HCT116 (cell line): ENCODE measurements around the gene NYAP1. TPM values are rescaled to one million over a fixed set of nuclear protein-coding genes. Genes with fewer than 3 reads are reported as not detected.

Source experiments
- ATAC-seq: fragments of 200-7000 bp; cut with Tn5 transposase; 2 replicates; pipeline ENCODE4 v1.9.1; 2020; ENCODE audit warnings: mild to moderate bottlenecking, moderate library complexity
- BruUV-seq: library from RNA; stranded (reverse); fragments of 400-500 nt; replicated peaks from 2 replicates; lab custom pipeline; 2021; lab: Mats Ljungman, UMichigan
- CTCF ChIA-PET: fragments of 300-600 bp; sonication (Branson Sonifier 250); formaldehyde crosslinking; loops from one replicate; lab custom pipeline; 2021; ENCODE audit warnings: antibody characterized with exemption; lab: Charles Lee
- POLR2A ChIA-PET: fragments of 300-600, 350-600 bp; sonication (Branson Sonifier 250); formaldehyde crosslinking; loops from one replicate; lab custom pipeline; 2021; ENCODE audit warnings: antibody characterized with exemption; lab: Charles Lee
- RAD21 ChIA-PET, 2 experiments: fragments of 300-600 bp; sonication (Branson Sonifier 250); formaldehyde crosslinking; loops; one replicate each; lab custom pipeline; 2023; ENCODE audit warnings: low total read pairs in 2 of 2; ENCODE audit not compliant: uncharacterized antibody in 2 of 2, unreplicated experiment in 2 of 2, low non-redundant PET in 1 of 2; lab: Charles Lee
- DNase-seq: peaks from one replicate; pipeline ENCODE4 v3.0.0-alpha.2; 2010; ENCODE audit warnings: low read depth, low spot score
- H2AFZ ChIP-seq: fragments of 200-600 bp; shearing (Covaris generic), sonication (generic); 2 replicates; pipeline ENCODE4 v1.6.1; 2017; ENCODE audit warnings: low read depth, mixed run types, mixed read lengths, antibody characterized with exemption, low read length; ENCODE audit not compliant: poor library complexity, severe bottlenecking
- H3K27ac ChIP-seq: 2 replicates; pipeline ENCODE4 v1.5.1; 2012; ENCODE audit warnings: low read depth, low read length
- H3K27me3 ChIP-seq: fragments of 200-600 bp; sonication (generic); 2 replicates; pipeline ENCODE4 v1.6.1; 2016; ENCODE audit warnings: mixed run types, low read length, mixed read lengths; ENCODE audit not compliant: insufficient read depth
- H3K36me3 ChIP-seq, 2 experiments: fragments of 200-500 bp in 1 of 2; fragments of 200-600 bp in 1 of 2; sonication (Bioruptor generic) in 1 of 2; sonication (generic) in 1 of 2; 2 replicates each; pipeline versions ENCODE4 v1.5.1 to v1.6.1; 2014 to 2016; ENCODE audit warnings: low read length in 2 of 2, inconsistent platforms in 1 of 2, mixed read lengths in 1 of 2, mixed run types in 1 of 2; ENCODE audit not compliant: insufficient read depth in 2 of 2, control insufficient read depth in 1 of 2
- H3K4me1 ChIP-seq, 2 experiments: fragments of 200-600 bp in 1 of 2; sonication (generic) in 1 of 2; 2 replicates each; pipeline versions ENCODE4 v1.5.1 to v1.6.1; 2012 to 2017; ENCODE audit warnings: low read length in 2 of 2, inconsistent platforms in 1 of 2, mild to moderate bottlenecking in 1 of 2, mixed read lengths in 1 of 2, mixed run types in 1 of 2, moderate library complexity in 1 of 2; ENCODE audit not compliant: insufficient read depth in 2 of 2, control insufficient read depth in 1 of 2
- H3K4me2 ChIP-seq: fragments of 200-600 bp; sonication (generic); 2 replicates; pipeline ENCODE4 v1.6.1; 2017; ENCODE audit warnings: mixed run types, low read length, mixed read lengths
- H3K4me3 ChIP-seq, 2 experiments: fragments of 200-600 bp in 1 of 2; sonication (generic) in 1 of 2; replicated peaks in 1 of 2; 2 replicates each; pipeline ENCODE4 v1.5.1; 2011 to 2016; ENCODE audit warnings: low read length in 2 of 2, control low read depth in 1 of 2, low read depth in 1 of 2, mild to moderate bottlenecking in 1 of 2, mixed read lengths in 1 of 2, mixed run types in 1 of 2
- H3K79me2 ChIP-seq: fragments of 200-600 bp; sonication (generic); 2 replicates; pipeline ENCODE4 v1.6.1; 2017; ENCODE audit warnings: mild to moderate bottlenecking, mixed run types, low read length, moderate library complexity, mixed read lengths; ENCODE audit not compliant: insufficient read depth
- H3K9ac ChIP-seq: fragments of 200-600 bp; sonication (generic); 2 replicates; pipeline ENCODE4 v1.6.1; 2016; ENCODE audit warnings: low read length, mixed read lengths
- H3K9me2 ChIP-seq: fragments of 200-600 bp; sonication (generic), shearing (Covaris generic); 2 replicates; pipeline ENCODE4 v1.6.1; 2017; ENCODE audit warnings: mixed run types, mild to moderate bottlenecking, moderate library complexity; ENCODE audit not compliant: insufficient read depth
- H3K9me3 ChIP-seq, 2 experiments: fragments of 200-500 bp in 1 of 2; fragments of 200-600 bp in 1 of 2; sonication (Bioruptor generic) in 1 of 2; sonication (generic) in 1 of 2; 2 replicates each; pipeline ENCODE4 v1.6.1; 2014 to 2017; ENCODE audit warnings: low read length in 2 of 2, mixed read lengths in 2 of 2, inconsistent platforms in 1 of 2, low read depth in 1 of 2, mild to moderate bottlenecking in 1 of 2, mixed run types in 1 of 2, moderate library complexity in 1 of 2; ENCODE audit not compliant: control insufficient read depth in 1 of 2, insufficient read depth in 1 of 2
- H4K20me1 ChIP-seq: fragments of 200-600 bp; sonication (generic), shearing (Covaris generic); 2 replicates; pipeline ENCODE4 v1.6.1; 2017; ENCODE audit warnings: mixed run types, mild to moderate bottlenecking, moderate library complexity; ENCODE audit not compliant: insufficient read depth
- CBX3 ChIP-seq: IDR thresholded peaks from 2 replicates; pipeline ENCODE4 v1.6.1; 2012; ENCODE audit warnings: low read depth
- CEBPB ChIP-seq: IDR thresholded peaks from 2 replicates; pipeline ENCODE4 v1.6.1; 2012; ENCODE audit warnings: low read depth
- EGR1 ChIP-seq: IDR thresholded peaks from 2 replicates; pipeline ENCODE4 v1.6.1; 2012; ENCODE audit warnings: low read depth
- EZH2phosphoT487 ChIP-seq: fragments of 200-600 bp; IDR thresholded peaks from 2 replicates; pipeline ENCODE4 v1.6.1; 2018; ENCODE audit warnings: antibody characterized with exemption, borderline replicate concordance
- FOSL1 ChIP-seq: IDR thresholded peaks from 2 replicates; pipeline ENCODE4 v1.6.1; 2012; ENCODE audit warnings: low read depth
- POLR2A ChIP-seq: IDR thresholded peaks from 2 replicates; pipeline ENCODE4 v1.7.0; 2011; ENCODE audit warnings: borderline replicate concordance; ENCODE audit not compliant: insufficient read depth, insufficient read length; ENCODE audit errors: extremely low read depth
- POLR2AphosphoS5 ChIP-seq: IDR thresholded peaks from 2 replicates; pipeline ENCODE4 v1.6.1; 2011; ENCODE audit warnings: mild to moderate bottlenecking, low read depth, low read length, moderate library complexity
- SIN3A ChIP-seq: IDR thresholded peaks from 2 replicates; pipeline ENCODE4 v1.6.1; 2012; ENCODE audit warnings: low read depth
- SP1 ChIP-seq: IDR thresholded peaks from 2 replicates; pipeline ENCODE4 v1.6.1; 2012; ENCODE audit warnings: low read depth
- TCF7L2 ChIP-seq: IDR thresholded peaks from 2 replicates; pipeline ENCODE4 v1.7.0; 2011; ENCODE audit warnings: borderline replicate concordance, inconsistent platforms; ENCODE audit not compliant: insufficient read depth, insufficient read length; ENCODE audit errors: extremely low read depth
- YY1 ChIP-seq: IDR thresholded peaks from 2 replicates; pipeline ENCODE4 v1.6.1; 2011; ENCODE audit warnings: low read length, low read depth, moderate library complexity, mild to moderate bottlenecking; ENCODE audit not compliant: insufficient replicate concordance; ENCODE audit errors: extremely low read depth
- ZFX ChIP-seq: fragments of 450-650 bp; IDR thresholded peaks from 2 replicates; pipeline ENCODE4 v1.6.1; 2017
- intact Hi-C: fragments of 100-400 bp; cut with micrococcal nuclease; formaldehyde crosslinking; loops from 2 replicates; pipeline ENCODE4 v1.10.0; 2022
- total RNA-seq: library from RNA; stranded (reverse); gene quantifications from one replicate; pipeline ENCODE4 v1.2.1, GENCODE V29; 2021; ENCODE audit not compliant: unreplicated experiment
- TF ChIP-seq, protein P1 (sequence below): IDR thresholded peaks from 2 replicates; pipeline ENCODE4 v1.6.1; 2012; ENCODE audit warnings: low read depth
- TF ChIP-seq, protein P2 (sequence below), 3 experiments: fragments of 200-600 bp in 1 of 3; sonication (generic) in 1 of 3; IDR thresholded peaks in 2 of 3; conservative IDR thresholded peaks in 1 of 3; 2 replicates each; pipeline ENCODE4 v1.5.1; 2012 to 2017; ENCODE audit warnings: low read depth in 2 of 3, low read length in 2 of 3, antibody characterized with exemption in 1 of 3, borderline replicate concordance in 1 of 3, control low read depth in 1 of 3, mild to moderate bottlenecking in 1 of 3, mixed read lengths in 1 of 3, mixed run types in 1 of 3, moderate library complexity in 1 of 3; ENCODE audit not compliant: insufficient read depth in 1 of 3

NYAP1 gene
- total RNA-seq, 1 experiment from 2014 or later: 6.7 TPM

DNA sequence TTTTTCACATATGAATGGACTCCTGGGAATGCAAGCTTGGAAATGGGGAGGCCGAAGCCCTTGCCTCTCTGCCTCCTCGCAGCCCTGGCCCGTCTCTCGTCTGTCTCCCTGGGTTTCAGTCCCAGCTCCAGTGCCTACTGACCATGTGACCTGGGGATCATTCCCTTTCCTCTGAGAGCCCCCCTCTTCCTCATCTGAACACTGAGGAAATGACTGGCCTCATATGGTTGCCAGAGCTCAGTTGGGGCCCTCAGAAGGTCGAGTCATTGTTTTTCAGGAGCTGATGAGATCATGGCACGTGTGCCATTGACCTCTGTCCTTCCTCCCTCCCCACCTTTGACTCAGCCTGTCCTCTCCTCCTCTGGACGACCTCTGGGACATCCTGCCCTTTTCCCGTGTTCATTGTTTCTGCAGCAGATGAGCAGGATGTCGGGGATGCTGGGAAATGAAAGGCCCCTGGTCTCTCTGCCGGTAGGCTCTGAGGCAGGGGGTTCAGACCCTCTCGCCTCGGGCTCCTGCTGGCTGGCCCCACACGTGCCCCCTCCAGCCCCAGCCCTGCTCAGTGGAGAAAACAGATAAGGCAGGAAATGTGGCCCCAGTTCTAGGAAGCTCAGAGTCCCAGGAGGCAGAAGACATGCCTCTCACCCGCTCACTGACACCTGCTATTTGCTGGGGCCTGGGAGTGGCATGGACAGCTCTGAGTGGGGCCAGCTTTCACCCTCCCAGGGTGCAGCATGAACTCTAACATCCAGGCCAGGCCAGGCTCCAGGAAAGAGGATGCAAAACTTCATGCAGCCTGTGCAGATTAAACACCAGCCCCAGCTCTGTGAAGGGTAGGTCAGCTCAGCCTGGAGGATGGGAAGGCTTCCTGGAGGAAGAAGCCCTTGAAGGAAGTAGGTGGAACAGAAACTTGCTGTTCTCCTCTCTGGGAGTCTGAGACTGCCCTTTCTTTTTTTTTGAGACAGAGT is 39.1 kb upstream of the NYAP1 start:
- RAD21 ChIA-PET: no interaction called here
- ATAC-seq: no peak
- H3K4me3 ChIP-seq: no peak overlapping the region
- TF ChIP-seq CEBPB (no peak), POLR2AphosphoS5 (no peak), POLR2A (no peak), TCF7L2 (no peak), EZH2phosphoT487 (no peak), SIN3A (no peak), ZFX (no peak), FOSL1 (no peak), SP1 (no peak), EGR1 (no peak), CBX3 (no peak), YY1 (no peak)
- TF ChIP-seq, protein P1, sequence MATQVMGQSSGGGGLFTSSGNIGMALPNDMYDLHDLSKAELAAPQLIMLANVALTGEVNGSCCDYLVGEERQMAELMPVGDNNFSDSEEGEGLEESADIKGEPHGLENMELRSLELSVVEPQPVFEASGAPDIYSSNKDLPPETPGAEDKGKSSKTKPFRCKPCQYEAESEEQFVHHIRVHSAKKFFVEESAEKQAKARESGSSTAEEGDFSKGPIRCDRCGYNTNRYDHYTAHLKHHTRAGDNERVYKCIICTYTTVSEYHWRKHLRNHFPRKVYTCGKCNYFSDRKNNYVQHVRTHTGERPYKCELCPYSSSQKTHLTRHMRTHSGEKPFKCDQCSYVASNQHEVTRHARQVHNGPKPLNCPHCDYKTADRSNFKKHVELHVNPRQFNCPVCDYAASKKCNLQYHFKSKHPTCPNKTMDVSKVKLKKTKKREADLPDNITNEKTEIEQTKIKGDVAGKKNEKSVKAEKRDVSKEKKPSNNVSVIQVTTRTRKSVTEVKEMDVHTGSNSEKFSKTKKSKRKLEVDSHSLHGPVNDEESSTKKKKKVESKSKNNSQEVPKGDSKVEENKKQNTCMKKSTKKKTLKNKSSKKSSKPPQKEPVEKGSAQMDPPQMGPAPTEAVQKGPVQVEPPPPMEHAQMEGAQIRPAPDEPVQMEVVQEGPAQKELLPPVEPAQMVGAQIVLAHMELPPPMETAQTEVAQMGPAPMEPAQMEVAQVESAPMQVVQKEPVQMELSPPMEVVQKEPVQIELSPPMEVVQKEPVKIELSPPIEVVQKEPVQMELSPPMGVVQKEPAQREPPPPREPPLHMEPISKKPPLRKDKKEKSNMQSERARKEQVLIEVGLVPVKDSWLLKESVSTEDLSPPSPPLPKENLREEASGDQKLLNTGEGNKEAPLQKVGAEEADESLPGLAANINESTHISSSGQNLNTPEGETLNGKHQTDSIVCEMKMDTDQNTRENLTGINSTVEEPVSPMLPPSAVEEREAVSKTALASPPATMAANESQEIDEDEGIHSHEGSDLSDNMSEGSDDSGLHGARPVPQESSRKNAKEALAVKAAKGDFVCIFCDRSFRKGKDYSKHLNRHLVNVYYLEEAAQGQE: no peak
- TF ChIP-seq, protein P2, sequence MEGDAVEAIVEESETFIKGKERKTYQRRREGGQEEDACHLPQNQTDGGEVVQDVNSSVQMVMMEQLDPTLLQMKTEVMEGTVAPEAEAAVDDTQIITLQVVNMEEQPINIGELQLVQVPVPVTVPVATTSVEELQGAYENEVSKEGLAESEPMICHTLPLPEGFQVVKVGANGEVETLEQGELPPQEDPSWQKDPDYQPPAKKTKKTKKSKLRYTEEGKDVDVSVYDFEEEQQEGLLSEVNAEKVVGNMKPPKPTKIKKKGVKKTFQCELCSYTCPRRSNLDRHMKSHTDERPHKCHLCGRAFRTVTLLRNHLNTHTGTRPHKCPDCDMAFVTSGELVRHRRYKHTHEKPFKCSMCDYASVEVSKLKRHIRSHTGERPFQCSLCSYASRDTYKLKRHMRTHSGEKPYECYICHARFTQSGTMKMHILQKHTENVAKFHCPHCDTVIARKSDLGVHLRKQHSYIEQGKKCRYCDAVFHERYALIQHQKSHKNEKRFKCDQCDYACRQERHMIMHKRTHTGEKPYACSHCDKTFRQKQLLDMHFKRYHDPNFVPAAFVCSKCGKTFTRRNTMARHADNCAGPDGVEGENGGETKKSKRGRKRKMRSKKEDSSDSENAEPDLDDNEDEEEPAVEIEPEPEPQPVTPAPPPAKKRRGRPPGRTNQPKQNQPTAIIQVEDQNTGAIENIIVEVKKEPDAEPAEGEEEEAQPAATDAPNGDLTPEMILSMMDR (IDR thresholded peaks at IDR 0.05 in 2 of 3, conservative IDR thresholded peaks at IDR 0.05 in 1 of 3; ENCODE audit: borderline replicate concordance in 1 of 3, insufficient read depth in 1 of 3, low read depth in 2 of 3, low read length in 2 of 3): no peak
- TF ChIP-seq, all 23 proteins: peak for 0
- intact Hi-C loops: no loop called here
- ChIA-PET CTCF (no interaction called here), POLR2A (interaction anchor here (1.9 kb wide), 1 partner anchor 16 kb away, joined by 6 read pairs; the partner anchor contains the start of gene ZCWPW1)
- no peak overlapping the region for H3K27ac ChIP-seq
- no peaks in the 10 kb centered on the region for H3K36me3 ChIP-seq
- no peaks in the 10 kb centered on the region for H3K27me3 ChIP-seq
- DNase-seq: no peak
- no peaks in the 10 kb centered on the region for H3K79me2 ChIP-seq
- H3K9me3 ChIP-seq: no peaks in the 10 kb centered on the region
- no peak overlapping the region for H3K4me2 ChIP-seq
- H4K20me1 ChIP-seq: no peaks in the 10 kb centered on the region
- peaks cover 0 to 11% of the 10 kb centered on the region in 2 experiments; a peak in 2 of 4 replicates for H3K4me1 ChIP-seq
- no peak overlapping the region for H3K9ac ChIP-seq
- H2AFZ ChIP-seq: no peak overlapping the region
- H3K9me2 ChIP-seq: no peaks in the 10 kb centered on the region
- BruUV-seq: no TSS peak
